ENCODE measurements around the gene BNIP2. TPM values are rescaled to one million over a fixed set of nuclear protein-coding genes. Genes with fewer than 3 reads are reported as not detected.

BNIP2 gene
- total RNA-seq: 100 to 1,000 TPM in 2 of 9 donors, 10 to 100 TPM in 7; 70.5 to 103 (median 87.1) TPM
- polyA plus RNA-seq: 10 to 100 TPM; 36.8 to 61.6 TPM
- long read RNA-seq, donor 1, full-length matches to known transcripts: 4 of 111 reads
- long read RNA-seq, donor 1, partial matches to known transcripts: 12 of 111 reads
- long read RNA-seq, donor 1, other reads (novel, unspliced or antisense): 95 of 111 reads
- long read RNA-seq, donor 2, full-length matches to known transcripts: 18 of 259 reads
- long read RNA-seq, donor 2, partial matches to known transcripts: 59 of 259 reads
- long read RNA-seq, donor 2, other reads (novel, unspliced or antisense): 182 of 259 reads
- long read RNA-seq, donor 3, full-length matches to known transcripts: 4 of 84 reads
- long read RNA-seq, donor 3, partial matches to known transcripts: 9 of 84 reads
- long read RNA-seq, donor 3, other reads (novel, unspliced or antisense): 71 of 84 reads

- Histone ChIP-seq H3K4me3 (peak within 1 kb of the TSS; percentile 63 to 99 (median 90)), H3K9me3 (no peaks in the 10 kb centered on the region), H3K27ac (peak within 1 kb of the TSS; percentile 92 to 100 (median 98)), H3K4me1 (peaks cover 0 to 49% (median 36%) of the 10 kb centered on the region in 12 donors), H3K36me3 (peaks cover 0 to 16% (median 1%) of the 10 kb centered on the region in 9 donors), H3K27me3 (no peaks in the 10 kb centered on the region)
- DNase-seq: peak; percentile 99 to 100 (median 100)
- TF ChIP-seq POLR2A (IDR thresholded peaks at IDR 0.05): peak in 1 of 2 donors; percentile 77
- TF ChIP-seq CTCF (IDR thresholded peaks at IDR 0.05): peak in 1 of 12 donors; percentile 17
- peak; percentile 98 for ATAC-seq
- intact Hi-C loops (cut with DNase I): loop anchor here in 1 of 10 donors (2.0 kb wide), 1 partner anchor 32 kb away; the partner anchor contains the start of gene GTF2A2
- WGBS, 4 donors: 0 to 1% (median 0%) methylated on average over 48 to 78 of the region's 78 CpGs
These were observed at the start of gene BNIP2 for GRCh38 chr15:59688782-59689625. TSS of gene BNIP2 (minus strand) at chr15:59689320. CDS start at chr15:59682457, 6,863 bp downstream.

- Histone ChIP-seq H3K4me1 (no peaks in the 10 kb centered on the region), H3K4me3 (no peak overlapping the region), H3K36me3 (no peaks in the 10 kb centered on the region), H3K27me3 (peaks cover 0 to 17% (median 0%) of the 10 kb centered on the region in 9 donors), H3K27ac (no peak overlapping the region), H3K9me3 (peaks cover 0 to 2% (median 0%) of the 10 kb centered on the region in 12 donors)
- DNase-seq (no peak), ATAC-seq (no peak)
- WGBS, 4 donors: 87 to 93% (median 89%) methylated on average over 7 of the region's 7 CpGs
- intact Hi-C loops (cut with DNase I): loop anchor here in 1 of 10 donors (10.0 kb wide), 1 partner anchor 446 kb away; no protein-coding TSS in a partner anchor
- TF ChIP-seq CTCF (IDR thresholded peaks at IDR 0.05): no peak
- TF ChIP-seq POLR2A (IDR thresholded peaks at IDR 0.05): no peak
These were observed 49.6 kb upstream of the BNIP2 start for GRCh38 chr15:59738676-59739075.

GRCh38 chr15:59736181-59736580 lies 47.1 kb upstream of the BNIP2 start:
- H3K4me3 ChIP-seq: no peak overlapping the region
- H3K4me1 ChIP-seq: no peaks in the 10 kb centered on the region
- no peak for TF ChIP-seq POLR2A (IDR thresholded peaks at IDR 0.05)
- peak in 1 of 12 donors; percentile 19 for TF ChIP-seq CTCF (IDR thresholded peaks at IDR 0.05)
- H3K27me3 ChIP-seq: peaks cover 0 to 13% (median 0%) of the 10 kb centered on the region in 9 donors
- no peaks in the 10 kb centered on the region for H3K9me3 ChIP-seq
- no peak overlapping the region for H3K27ac ChIP-seq
- intact Hi-C loops (cut with DNase I): loop anchor here in 1 of 10 donors (10.0 kb wide), 1 partner anchor 449 kb away; no protein-coding TSS in a partner anchor
- WGBS, 4 donors: 78 to 87% (median 80%) methylated on average over 7 of the region's 7 CpGs
- no peak for ATAC-seq
- H3K36me3 ChIP-seq: no peaks in the 10 kb centered on the region
- no peak for DNase-seq
